Suprapubic skin (tissue), 3 donors: ENCODE measurements around the gene NEURL1.

Experiments
- CTCF ChIP-seq, 2 donors: fragments of 200-600 bp in 1 of 2; fragments of 450-650 bp in 1 of 2; sonication (generic) in 1 of 2; IDR thresholded peaks; one replicate each; pipeline ENCODE4 v1.5.1; 2016 to 2019; ENCODE audit warnings: antibody characterized with exemption in 2 of 2, mild to moderate bottlenecking in 1 of 2, moderate library complexity in 1 of 2
- EP300 ChIP-seq: sonication (generic); formaldehyde crosslinking; IDR thresholded peaks from one replicate; pipeline ENCODE4 v1.6.1; 2017; ENCODE audit warnings: antibody characterized with exemption

GRCh38 chr10:103473261-103473671 lies 20.2 kb upstream of the NEURL1 start:
- TF ChIP-seq EP300 (no peak), CTCF (IDR thresholded peaks at IDR 0.05) (no peak)
